ENCODE results near the gene IQCB1.
"Not testable (repeated sequence)": the region's sequence is repeated elsewhere in the genome, so short reads cannot be mapped to it uniquely, and the experiment has no call there.

Gene IQCB1

DNA sequence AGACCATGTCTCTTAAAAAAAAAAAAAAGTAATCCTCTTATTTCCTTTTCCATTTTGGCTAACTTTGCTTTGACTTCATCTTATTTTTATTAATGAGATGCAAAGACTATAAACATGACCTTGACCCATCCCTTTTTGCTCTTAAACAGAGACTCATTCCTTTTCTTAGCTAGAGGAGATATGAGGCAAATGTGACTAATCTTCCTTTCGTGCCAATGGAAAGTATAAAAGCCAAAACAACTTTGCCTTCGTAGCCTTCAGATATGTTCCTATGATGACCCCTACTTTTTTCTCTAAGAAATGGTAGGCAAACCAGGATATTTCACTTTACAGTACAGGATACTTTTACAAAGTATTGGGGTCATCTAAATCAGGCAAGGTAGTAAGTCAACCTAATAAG lies 48.4 kb downstream of the IQCB1 start:
- DNase-seq (ENCODE audit: low read depth): no peak
- TF ChIP-seq CTCF (IDR thresholded peaks at IDR 0.05; ENCODE audit: control insufficient read depth, extremely low read depth, insufficient read depth): no peak
- H3K4me3 ChIP-seq (ENCODE audit: low read depth, low read length): no peak overlapping the region

DNA sequence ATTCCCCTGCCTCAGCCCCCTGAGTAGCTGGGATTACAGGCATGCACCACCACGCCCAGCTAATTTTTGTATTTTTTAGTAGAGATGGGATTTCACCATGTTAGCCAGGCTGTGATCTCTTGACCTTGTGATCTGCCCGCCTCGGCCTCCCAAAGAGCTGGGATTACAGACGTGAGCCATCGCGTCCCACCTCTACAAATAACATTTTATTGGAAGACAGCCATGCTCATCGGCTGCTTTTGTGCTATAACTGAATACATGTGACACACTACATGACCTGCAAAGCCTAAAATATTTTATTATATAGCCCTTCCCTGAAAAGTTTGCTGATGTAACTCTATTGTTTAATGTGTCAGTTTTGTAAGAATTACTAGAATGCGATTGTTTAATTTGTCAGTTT lies 52.1 kb downstream of the IQCB1 start:
- H3K4me3 ChIP-seq (ENCODE audit: low read depth, low read length); DNase-seq (ENCODE audit: low read depth): not testable (repeated sequence)

DNA sequence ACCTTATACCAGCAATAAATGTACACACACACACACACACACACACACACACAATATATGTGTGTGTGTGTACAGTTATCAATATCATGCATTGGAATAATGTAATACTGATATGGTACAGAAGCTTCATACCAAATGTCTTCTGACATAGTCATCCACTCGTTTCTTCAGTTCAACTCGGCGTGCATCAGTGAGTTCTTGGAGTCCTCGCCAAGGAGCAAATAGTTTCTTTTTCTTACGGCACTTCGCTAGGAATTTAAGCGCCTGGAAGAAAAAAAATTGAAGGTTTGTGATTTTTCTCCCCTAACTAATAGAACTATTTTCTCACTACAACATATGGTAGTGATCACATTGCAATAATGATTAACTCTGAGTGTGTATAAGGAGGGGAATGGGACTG lies 53.2 kb downstream of the IQCB1 start:
- TF ChIP-seq CTCF (IDR thresholded peaks at IDR 0.05; ENCODE audit: control insufficient read depth, extremely low read depth, insufficient read depth): no peak
- no peak for DNase-seq (ENCODE audit: low read depth)
- no peak overlapping the region for H3K4me3 ChIP-seq (ENCODE audit: low read depth, low read length)

- not testable (repeated sequence) for H3K4me3 ChIP-seq (ENCODE audit: low read depth, low read length); DNase-seq (ENCODE audit: low read depth)
Observed at GRCh38 chr3:121775095-121775494, 59.8 kb downstream of the IQCB1 start.

DNA sequence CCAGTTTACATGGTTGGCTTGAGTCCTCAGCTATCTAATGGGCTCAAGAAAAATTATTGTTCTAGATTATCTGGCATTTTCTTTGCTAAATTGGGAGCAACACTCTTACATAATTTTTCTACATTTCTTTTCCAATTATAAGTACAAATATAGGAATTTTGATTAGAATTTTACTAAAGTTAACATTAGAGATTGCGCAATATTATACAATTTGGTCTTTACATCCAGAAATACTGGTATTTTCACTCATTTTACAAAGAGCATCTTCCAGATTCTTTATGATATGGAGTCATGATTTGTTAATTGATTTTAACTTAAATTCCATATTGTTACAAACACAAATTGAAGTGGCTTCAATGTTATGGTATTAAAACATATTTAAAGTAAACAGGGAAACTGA lies 65.6 kb downstream of the IQCB1 start:
- no peak for TF ChIP-seq CTCF (IDR thresholded peaks at IDR 0.05; ENCODE audit: control insufficient read depth, extremely low read depth, insufficient read depth)

GRCh38 chr3:121768452-121768851 lies 66.4 kb downstream of the IQCB1 start:
- DNase-seq (ENCODE audit: low read depth): no peak
- no peak for TF ChIP-seq CTCF (IDR thresholded peaks at IDR 0.05; ENCODE audit: control insufficient read depth, extremely low read depth, insufficient read depth)
- no peak overlapping the region for H3K4me3 ChIP-seq (ENCODE audit: low read depth, low read length)

More for the DNA sequence above, 65.6 kb downstream of the IQCB1 start:
- no peak overlapping the region for H3K4me3 ChIP-seq (ENCODE audit: low read depth, low read length)
- no peak for DNase-seq (ENCODE audit: low read depth)

DNA sequence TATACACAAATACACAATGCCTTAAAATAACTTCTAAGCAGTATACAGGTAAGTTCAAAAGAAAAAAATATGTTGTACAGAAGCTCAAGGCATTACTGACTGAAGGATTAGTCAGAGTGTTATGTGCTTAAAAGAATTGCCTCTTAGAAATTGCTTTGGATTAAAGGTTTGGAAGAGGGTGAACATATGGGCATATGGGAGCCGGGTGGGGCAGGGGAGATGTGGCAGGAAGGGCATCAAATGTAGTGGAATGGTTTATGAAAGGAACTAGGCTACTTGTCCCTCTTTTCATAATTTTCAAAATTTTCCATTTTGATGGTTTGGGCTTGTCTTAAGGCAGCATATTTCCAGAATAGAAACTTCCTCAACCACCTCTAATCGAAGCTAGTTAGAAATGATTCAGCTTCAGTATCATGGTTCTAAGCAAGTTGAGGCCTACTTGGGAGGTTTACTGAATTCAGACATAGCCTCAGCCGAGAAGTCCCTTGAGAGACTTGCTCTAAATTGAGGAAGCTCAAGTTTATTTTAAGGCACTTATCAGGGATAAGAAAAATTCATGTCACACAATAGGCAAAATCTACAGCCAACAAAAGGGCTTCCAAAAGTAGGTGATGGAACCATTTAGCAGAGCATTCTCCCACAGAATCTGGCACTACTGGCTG lies 75.2 kb downstream of the IQCB1 start:
- no peak for DNase-seq (ENCODE audit: low read depth)
- H3K4me3 ChIP-seq (ENCODE audit: low read depth, low read length): no peak overlapping the region
- TF ChIP-seq CTCF (IDR thresholded peaks at IDR 0.05; ENCODE audit: control insufficient read depth, extremely low read depth, insufficient read depth): no peak

GRCh38 chr3:121758727-121759450 lies 76.0 kb downstream of the IQCB1 start:
- TF ChIP-seq CTCF (IDR thresholded peaks at IDR 0.05; ENCODE audit: control insufficient read depth, extremely low read depth, insufficient read depth): no peak
- no peak for DNase-seq (ENCODE audit: low read depth)
- no peak overlapping the region for H3K4me3 ChIP-seq (ENCODE audit: low read depth, low read length)

Measured in LNCaP clone FGC (cell line).